Activated naive CD4-positive, alpha-beta T cell treated with anti-CD3 and anti-CD28 coated beads for 36 hours (primary cell): ENCODE data around the gene HMOX2. TPM values are rescaled to one million over a fixed set of nuclear protein-coding genes. Genes with fewer than 3 reads are reported as not detected.

Source experiments
- CTCF ChIA-PET: fragments of 350-600 bp; sonication (Branson Sonifier 250); formaldehyde crosslinking; loops from one replicate; lab custom pipeline; 2021; ENCODE audit warnings: antibody characterized with exemption; lab: Charles Lee
- DNase-seq: peaks from one replicate; pipeline ENCODE4 v3.0.0-alpha.2; 2020
- H3K27ac Mint-ChIP-seq: one replicate; pipeline ENCODE4 v1.8.0; 2021; ENCODE audit warnings: mild to moderate bottlenecking, mixed read lengths
- H3K27me3 Mint-ChIP-seq: one replicate; pipeline ENCODE4 v1.8.0; 2021; ENCODE audit warnings: low read depth, mixed read lengths
- H3K36me3 Mint-ChIP-seq: one replicate; pipeline ENCODE4 v1.8.0; 2021; ENCODE audit warnings: low read depth, mixed read lengths
- H3K4me1 Mint-ChIP-seq: one replicate; pipeline ENCODE4 v1.8.0; 2021; ENCODE audit warnings: low read depth, mixed read lengths
- H3K4me3 Mint-ChIP-seq: one replicate; pipeline ENCODE4 v1.8.0; 2021; ENCODE audit warnings: mild to moderate bottlenecking, moderate library complexity, mixed read lengths
- H3K9me3 Mint-ChIP-seq: one replicate; pipeline ENCODE4 v1.8.0; 2021; ENCODE audit warnings: mixed read lengths
- intact Hi-C: fragments of 100-400 bp; cut with micrococcal nuclease; formaldehyde crosslinking; loops from one replicate; pipeline ENCODE4 v1.15.1; 2023
- total RNA-seq, 2 experiments: library from RNA; stranded (reverse); gene quantifications; one replicate each; pipeline ENCODE4 v1.2.3, GENCODE V29; 2021

The HMOX2 gene
- total RNA-seq, 2 experiments from 2014 or later = 46.8 to 49.3 TPM

GRCh38 chr16:4471869-4472268 is 4.3 kb upstream of the HMOX2 start:
- no peak overlapping the region for H3K27ac Mint-ChIP-seq
- H3K4me3 Mint-ChIP-seq = no peak overlapping the region
- CTCF ChIA-PET = no interaction called here

GRCh38 chr16:4472880-4473279 is 3.3 kb upstream of the HMOX2 start:
- H3K4me3 Mint-ChIP-seq = no peak overlapping the region
- peaks cover 32% of the 10 kb centered on the region for H3K4me1 Mint-ChIP-seq
- H3K27me3 Mint-ChIP-seq = no peaks in the 10 kb centered on the region
- intact Hi-C loops = no loop called here
- DNase-seq = no peak
- H3K36me3 Mint-ChIP-seq = peaks cover 7% of the 10 kb centered on the region
- peak overlapping the region; percentile 50 for H3K27ac Mint-ChIP-seq
- H3K9me3 Mint-ChIP-seq = no peaks in the 10 kb centered on the region
- CTCF ChIA-PET = interaction anchor here (0.6 to 1.5 kb wide), 2 partner anchors 33 to 68 kb away, joined by 3 read pairs; no protein-coding TSS in a partner anchor

More at GRCh38 chr16:4471869-4472268, 4.3 kb upstream of the HMOX2 start:
- peaks cover 24% of the 10 kb centered on the region for H3K4me1 Mint-ChIP-seq
- intact Hi-C loops = no loop called here
- no peaks in the 10 kb centered on the region for H3K27me3 Mint-ChIP-seq
- H3K9me3 Mint-ChIP-seq = no peaks in the 10 kb centered on the region
- peaks cover 10% of the 10 kb centered on the region for H3K36me3 Mint-ChIP-seq
- no peak for DNase-seq

GRCh38 chr16:4474192-4474961 is 1.8 kb upstream of the HMOX2 start, which contains the start of gene NMRAL1:
Gene NMRAL1, minus strand, starts transcription at chr16:4474625. Its CDS starts 493 bp downstream, at chr16:4474132.
- Mint-ChIP-seq H3K27ac (peak within 1 kb of the TSS; percentile 82), H3K4me3 (peak within 1 kb of the TSS; percentile 89), H3K4me1 (peaks cover 41% of the 10 kb centered on the region), H3K27me3 (no peaks in the 10 kb centered on the region), H3K36me3 (peaks cover 5% of the 10 kb centered on the region), H3K9me3 (no peaks in the 10 kb centered on the region)
- peak; percentile 95 for DNase-seq
- CTCF ChIA-PET = interaction anchor here (5.4 kb wide), 1 partner anchor 32 kb away, joined by 32 read pairs; no protein-coding TSS in a partner anchor
- intact Hi-C loops = no loop called here

- no peaks in the 10 kb centered on the region for H3K27me3 Mint-ChIP-seq
- intact Hi-C loops = loop anchor here (2.0 to 5.0 kb wide), 4 partner anchors 127 to 289 kb away; partner anchors contain the start of genes NUDT16L1, PAM16, TFAP4 and ZNF500
- H3K4me3 Mint-ChIP-seq = peak overlapping the region; percentile 89
- peaks cover 52% of the 10 kb centered on the region for H3K4me1 Mint-ChIP-seq
- DNase-seq = peak; percentile 44
- no peaks in the 10 kb centered on the region for H3K9me3 Mint-ChIP-seq
- H3K27ac Mint-ChIP-seq = peak overlapping the region; percentile 41
- peaks cover 3% of the 10 kb centered on the region for H3K36me3 Mint-ChIP-seq
- CTCF ChIA-PET = interaction anchor here (0.6 to 5.4 kb wide), 11 partner anchors 8 to 147 kb away, joined by 3 to 32 read pairs (median 3); partner anchors contain the start of gene MGRN1
Measured at GRCh38 chr16:4477966-4478365, 1.8 kb downstream of the HMOX2 start.

- DNase-seq = no peak
- H3K27ac Mint-ChIP-seq = peak overlapping the region; percentile 64
- CTCF ChIA-PET = interaction anchor here (0.6 kb wide), 1 partner anchor 29 kb away, joined by 3 read pairs; no protein-coding TSS in a partner anchor
- H3K4me3 Mint-ChIP-seq = no peak overlapping the region
- peaks cover 44% of the 10 kb centered on the region for H3K4me1 Mint-ChIP-seq
- intact Hi-C loops = no loop called here
- H3K27me3 Mint-ChIP-seq = no peaks in the 10 kb centered on the region
- H3K36me3 Mint-ChIP-seq = peaks cover 6% of the 10 kb centered on the region
- H3K9me3 Mint-ChIP-seq = no peaks in the 10 kb centered on the region
Measured at GRCh38 chr16:4481526-4481925, 5.3 kb downstream of the HMOX2 start.

- Mint-ChIP-seq H3K36me3 (peaks cover 6% of the 10 kb centered on the region), H3K4me1 (peaks cover 44% of the 10 kb centered on the region), H3K27ac (peak overlapping the region; percentile 64), H3K4me3 (no peak overlapping the region), H3K9me3 (no peaks in the 10 kb centered on the region), H3K27me3 (no peaks in the 10 kb centered on the region)
- no peak for DNase-seq
- intact Hi-C loops = no loop called here
- CTCF ChIA-PET = interaction anchor here (0.6 kb wide), 2 partner anchors 29 to 179 kb away, joined by 3 to 6 read pairs; no protein-coding TSS in a partner anchor
Measured at GRCh38 chr16:4481963-4482362, 5.8 kb downstream of the HMOX2 start.

- Mint-ChIP-seq H3K4me1 (peaks cover 60% of the 10 kb centered on the region), H3K9me3 (no peaks in the 10 kb centered on the region), H3K4me3 (no peak overlapping the region), H3K27ac (peak overlapping the region; percentile 48), H3K27me3 (no peaks in the 10 kb centered on the region), H3K36me3 (peaks cover 16% of the 10 kb centered on the region)
- intact Hi-C loops = no loop called here
- DNase-seq = no peak
- CTCF ChIA-PET = interaction anchor here (0.6 to 1.4 kb wide), 7 partner anchors 8 to 149 kb away, joined by 3 to 5 read pairs (median 3); partner anchors contain the start of genes HMOX2 and MGRN1
Measured at GRCh38 chr16:4486126-4486893, 10.1 kb downstream of the HMOX2 start.

- Mint-ChIP-seq H3K9me3 (no peaks in the 10 kb centered on the region), H3K36me3 (peaks cover 16% of the 10 kb centered on the region), H3K4me3 (no peak overlapping the region), H3K4me1 (peaks cover 54% of the 10 kb centered on the region), H3K27ac (peak overlapping the region; percentile 89), H3K27me3 (no peaks in the 10 kb centered on the region)
- intact Hi-C loops = no loop called here
- CTCF ChIA-PET = interaction anchor here (0.6 to 1.2 kb wide), 9 partner anchors 9 to 197 kb away, joined by 3 to 9 read pairs (median 4); partner anchors contain the start of gene HMOX2
- no peak for DNase-seq
Measured at GRCh38 chr16:4487955-4488498, 11.8 kb downstream of the HMOX2 start.

GRCh38 chr16:4488499-4488967 is 12.3 kb downstream of the HMOX2 start:
- intact Hi-C loops = no loop called here

GRCh38 chr16:4489030-4489429 is 12.8 kb downstream of the HMOX2 start:
- Mint-ChIP-seq H3K4me3 (no peak overlapping the region), H3K36me3 (peaks cover 16% of the 10 kb centered on the region), H3K9me3 (no peaks in the 10 kb centered on the region), H3K27ac (peak overlapping the region; percentile 89), H3K27me3 (no peaks in the 10 kb centered on the region), H3K4me1 (peaks cover 64% of the 10 kb centered on the region)
- CTCF ChIA-PET = interaction anchor here (0.8 to 2.2 kb wide), 3 partner anchors 12 to 18 kb away, joined by 5 to 12 read pairs (median 11); no protein-coding TSS in a partner anchor
- no peak for DNase-seq
- intact Hi-C loops = no loop called here

More at GRCh38 chr16:4488499-4488967, 12.3 kb downstream of the HMOX2 start:
- Mint-ChIP-seq H3K27ac (peak overlapping the region; percentile 89), H3K36me3 (peaks cover 18% of the 10 kb centered on the region), H3K4me1 (peaks cover 59% of the 10 kb centered on the region), H3K9me3 (no peaks in the 10 kb centered on the region), H3K4me3 (no peak overlapping the region), H3K27me3 (no peaks in the 10 kb centered on the region)
- CTCF ChIA-PET = interaction anchor here (0.8 to 2.2 kb wide), 6 partner anchors 10 to 18 kb away, joined by 3 to 12 read pairs (median 5); no protein-coding TSS in a partner anchor
- no peak for DNase-seq

GRCh38 chr16:4491898-4492297 is 15.7 kb downstream of the HMOX2 start:
- H3K9me3 Mint-ChIP-seq = no peaks in the 10 kb centered on the region
- peaks cover 78% of the 10 kb centered on the region for H3K4me1 Mint-ChIP-seq
- H3K4me3 Mint-ChIP-seq = no peak overlapping the region
- no peak for DNase-seq
- peaks cover 16% of the 10 kb centered on the region for H3K36me3 Mint-ChIP-seq
- intact Hi-C loops = no loop called here
- H3K27ac Mint-ChIP-seq = peak overlapping the region; percentile 65
- H3K27me3 Mint-ChIP-seq = no peaks in the 10 kb centered on the region
- CTCF ChIA-PET = interaction anchor here (0.6 to 0.9 kb wide), 2 partner anchors 15 to 131 kb away, joined by 3 to 4 read pairs; no protein-coding TSS in a partner anchor
